Measurements from ENCODE around the gene MAPK8IP2. TPM values are rescaled to one million over a fixed set of nuclear protein-coding genes. Genes with fewer than 3 reads are reported as not detected.
A peak's percentile ranks its signal among the peaks of the same experiment; 100 is the strongest.

The MAPK8IP2 gene
- polyA plus RNA-seq (2012; ENCODE audit: missing spikeins): 0.23 TPM

DNA sequence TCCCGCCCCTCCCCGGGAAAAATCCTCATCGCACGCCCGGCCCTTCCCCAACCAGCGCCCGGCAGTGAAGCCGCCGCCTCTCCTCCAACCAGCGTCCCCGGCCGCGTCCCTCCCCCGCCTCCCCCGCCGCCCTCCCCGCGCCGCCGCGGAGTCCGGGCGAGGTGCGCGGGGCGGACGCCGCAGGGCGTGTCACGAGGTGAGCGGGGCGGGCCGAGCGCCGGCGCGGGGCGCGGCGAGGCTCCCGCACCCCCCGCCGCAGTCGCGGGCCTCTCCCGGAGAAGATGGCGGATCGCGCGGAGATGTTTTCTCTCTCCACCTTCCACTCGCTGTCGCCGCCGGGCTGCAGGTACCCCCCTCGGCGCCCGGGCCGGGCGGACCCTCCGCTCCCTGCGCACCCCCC, at the start of gene MAPK8IP2:
Gene MAPK8IP2, plus strand, starts transcription at position 256 of the 400 bp plus-strand sequence. Its CDS starts 26 bp downstream, at position 282.
- TF ChIP-seq POLR2A (IDR thresholded peaks at IDR 0.05; ENCODE audit: low read depth, low read length) (no peak), POLR2AphosphoS5 (IDR thresholded peaks at IDR 0.05; ENCODE audit: low read depth, low read length) (no peak), TAF1 (IDR thresholded peaks at IDR 0.05; ENCODE audit: borderline replicate concordance, low read depth, low read length) (no peak)
- DNase-seq (ENCODE audit: insufficient read length) (no peak), FAIRE-seq (no peak)

DNA sequence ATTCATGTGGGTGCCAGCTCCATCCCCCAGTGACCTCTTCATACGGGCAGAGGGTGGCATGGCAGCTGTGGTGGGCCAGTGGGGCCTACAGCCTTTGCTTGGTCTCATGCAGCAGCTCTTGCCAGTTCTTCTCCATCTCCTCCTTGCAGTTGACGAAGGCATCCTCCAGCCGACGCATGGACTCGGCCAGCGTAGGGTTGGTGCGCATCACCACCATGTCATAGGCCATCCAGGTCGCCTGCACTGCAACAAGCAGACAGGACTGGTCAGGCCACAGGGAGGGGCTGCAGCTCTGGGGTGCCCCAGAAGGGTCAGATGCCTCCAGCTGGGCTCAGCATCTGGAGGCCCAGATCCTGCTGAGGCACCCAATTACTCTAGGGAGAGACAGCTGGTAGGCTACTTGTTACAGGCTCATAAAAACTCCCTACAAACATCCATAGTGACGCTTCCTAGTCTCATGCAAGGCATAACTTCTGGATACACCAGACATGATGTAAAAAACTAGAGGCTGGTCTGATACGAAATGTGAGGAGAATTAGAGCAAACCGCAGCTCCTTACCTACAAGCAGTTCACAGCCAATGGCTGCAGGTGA, 49.3 kb upstream of the MAPK8IP2 start:
- DNase-seq (ENCODE audit: insufficient read length) (no peak), FAIRE-seq (no peak)
- TF ChIP-seq TAF1 (IDR thresholded peaks at IDR 0.05; ENCODE audit: borderline replicate concordance, low read depth, low read length): no peak
- no peak for TF ChIP-seq POLR2AphosphoS5 (IDR thresholded peaks at IDR 0.05; ENCODE audit: low read depth, low read length)
- TF ChIP-seq POLR2A (IDR thresholded peaks at IDR 0.05; ENCODE audit: low read depth, low read length): no peak

DNA sequence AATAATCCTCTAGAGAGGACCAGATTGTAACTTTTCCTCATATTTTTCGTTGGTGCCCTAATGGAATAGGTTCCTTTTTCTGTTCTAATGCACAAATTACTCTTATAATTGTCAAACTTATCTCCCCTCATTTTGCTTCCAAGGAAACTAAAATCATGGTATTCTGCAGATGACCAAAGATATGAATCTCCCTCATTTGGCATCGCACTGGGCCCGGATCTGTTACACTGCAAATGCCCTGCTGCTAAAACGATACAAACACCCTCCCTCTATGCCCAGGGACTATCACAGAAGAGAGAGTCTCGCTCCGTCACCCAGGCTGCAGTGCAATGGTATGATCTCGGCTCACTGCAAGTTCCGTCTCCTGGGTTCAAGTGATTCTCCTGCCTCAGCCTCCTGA, 47.3 kb upstream of the MAPK8IP2 start:
- FAIRE-seq: no peak
- TF ChIP-seq POLR2A (IDR thresholded peaks at IDR 0.05; ENCODE audit: low read depth, low read length): no peak
- no peak for TF ChIP-seq TAF1 (IDR thresholded peaks at IDR 0.05; ENCODE audit: borderline replicate concordance, low read depth, low read length)
- no peak for TF ChIP-seq POLR2AphosphoS5 (IDR thresholded peaks at IDR 0.05; ENCODE audit: low read depth, low read length)
- DNase-seq (ENCODE audit: insufficient read length): no peak

GRCh38 chr22:50556703-50557102, 43.9 kb upstream of the MAPK8IP2 start:
- TF ChIP-seq POLR2AphosphoS5 (IDR thresholded peaks at IDR 0.05; ENCODE audit: low read depth, low read length) (no peak), TAF1 (IDR thresholded peaks at IDR 0.05; ENCODE audit: borderline replicate concordance, low read depth, low read length) (no peak), POLR2A (IDR thresholded peaks at IDR 0.05; ENCODE audit: low read depth, low read length) (no peak)
- no peak for DNase-seq (ENCODE audit: insufficient read length)
- FAIRE-seq: no peak

GRCh38 chr22:50560034-50560433, 40.6 kb upstream of the MAPK8IP2 start:
- FAIRE-seq (no peak), DNase-seq (ENCODE audit: insufficient read length) (no peak)
- TF ChIP-seq TAF1 (IDR thresholded peaks at IDR 0.05; ENCODE audit: borderline replicate concordance, low read depth, low read length) (no peak), POLR2A (IDR thresholded peaks at IDR 0.05; ENCODE audit: low read depth, low read length) (no peak), POLR2AphosphoS5 (IDR thresholded peaks at IDR 0.05; ENCODE audit: low read depth, low read length) (no peak)

DNA sequence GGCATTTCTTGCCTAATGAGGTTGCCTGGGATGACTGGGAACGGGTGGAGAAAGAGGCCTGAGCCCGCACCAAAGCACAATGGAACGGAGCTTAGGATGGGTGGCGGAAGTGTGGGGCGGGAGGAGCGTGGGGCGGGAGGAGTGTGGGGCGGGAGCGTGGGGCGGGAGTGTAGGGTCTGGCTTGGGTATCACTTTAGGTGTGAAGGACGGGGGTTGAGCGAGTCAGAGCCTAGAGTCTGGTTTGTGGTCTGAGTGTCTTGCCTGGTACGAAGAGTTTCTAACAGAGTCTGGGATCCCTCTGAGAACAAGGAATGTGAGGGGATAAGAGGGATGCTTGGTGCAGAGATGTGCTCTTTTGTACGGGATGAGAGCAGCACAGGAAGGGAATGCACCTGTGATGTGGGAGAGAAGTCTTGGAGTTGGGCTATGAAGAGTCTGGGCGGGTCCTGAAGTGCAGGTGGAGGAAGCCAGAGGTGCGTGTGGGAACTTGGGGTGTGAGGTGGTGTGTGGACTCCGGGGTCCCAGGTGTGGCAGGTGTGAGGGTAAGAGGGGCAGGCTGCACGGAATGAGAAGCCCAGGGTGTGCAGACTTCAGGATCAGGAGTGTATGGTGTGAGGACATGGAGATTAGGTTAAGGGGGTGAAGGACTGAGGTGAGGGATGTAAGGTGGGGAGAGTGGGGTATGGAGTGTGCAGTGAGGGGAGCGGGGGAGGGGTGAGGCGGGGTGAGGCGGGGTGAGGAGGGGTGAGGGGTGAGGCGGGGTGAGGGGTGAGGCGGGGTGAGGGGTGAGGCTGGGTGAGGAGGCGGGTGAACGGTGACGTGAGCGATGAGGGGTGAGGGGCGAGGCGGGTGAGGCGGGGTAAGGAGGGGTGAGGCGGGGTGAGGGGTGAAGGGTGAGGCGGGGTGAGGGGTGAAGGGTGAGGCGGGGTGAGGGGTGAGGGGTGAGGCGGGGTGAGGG, 38.9 kb upstream of the MAPK8IP2 start:
- no peak for FAIRE-seq
- DNase-seq (ENCODE audit: insufficient read length): no peak
- TF ChIP-seq POLR2AphosphoS5 (IDR thresholded peaks at IDR 0.05; ENCODE audit: low read depth, low read length) (no peak), TAF1 (IDR thresholded peaks at IDR 0.05; ENCODE audit: borderline replicate concordance, low read depth, low read length) (no peak)

DNA sequence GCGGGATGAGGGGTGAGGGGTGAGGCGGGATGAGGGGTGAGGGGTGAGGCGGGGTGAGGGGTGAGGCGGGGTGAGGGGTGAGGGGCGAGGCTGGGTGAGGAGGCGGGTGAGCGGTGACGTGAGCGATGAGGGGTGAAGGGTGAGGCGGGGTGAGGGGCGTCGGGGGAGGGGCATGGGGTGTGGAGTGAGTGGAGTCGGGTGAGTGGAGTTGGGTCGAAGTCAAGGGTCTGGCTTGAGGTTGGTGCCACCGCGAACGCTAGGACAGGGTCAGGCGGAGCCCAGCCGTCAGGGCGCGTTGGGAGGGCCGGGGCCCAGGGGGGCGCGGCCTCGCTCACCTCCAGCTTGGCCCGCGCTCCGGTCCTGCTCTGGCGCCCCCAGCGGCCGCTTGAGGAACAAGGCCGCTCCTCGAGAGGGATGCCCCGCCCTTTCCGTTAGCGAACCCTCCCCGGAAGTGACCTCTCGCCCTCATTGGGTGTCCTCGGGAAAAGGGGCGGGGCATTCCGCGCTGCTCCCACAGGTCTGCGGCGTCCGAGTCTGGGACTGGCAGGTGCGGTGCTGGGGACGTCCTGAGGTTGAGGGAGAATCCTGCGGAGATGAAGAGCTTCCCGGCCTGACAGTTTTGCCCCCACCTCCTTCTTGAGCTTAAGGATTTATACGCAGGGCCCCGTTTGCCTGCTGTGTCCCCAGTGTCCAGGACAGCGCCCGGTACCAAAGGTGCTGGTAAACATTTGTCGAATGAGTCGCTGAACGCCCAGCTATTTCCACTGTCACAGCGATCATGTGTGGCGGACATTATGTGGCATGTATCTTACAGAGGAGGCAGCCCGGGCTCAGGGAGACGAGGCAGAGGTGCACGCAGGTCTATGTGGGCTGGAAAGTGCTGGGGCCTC, 37.8 kb upstream of the MAPK8IP2 start, which contains the start of gene SYCE3:
Gene SYCE3, minus strand, starts transcription at position 397 of the 890 bp plus-strand sequence. CDS start 6,514 bp downstream, outside the sequence.
- TF ChIP-seq POLR2A (IDR thresholded peaks at IDR 0.05; ENCODE audit: low read depth, low read length) (peak; percentile 43; the same call in 1 of the 2 replicates), TAF1 (IDR thresholded peaks at IDR 0.05; ENCODE audit: borderline replicate concordance, low read depth, low read length) (no peak)
- FAIRE-seq (peak; percentile 100), DNase-seq (ENCODE audit: insufficient read length) (peak; percentile 94)

DNA sequence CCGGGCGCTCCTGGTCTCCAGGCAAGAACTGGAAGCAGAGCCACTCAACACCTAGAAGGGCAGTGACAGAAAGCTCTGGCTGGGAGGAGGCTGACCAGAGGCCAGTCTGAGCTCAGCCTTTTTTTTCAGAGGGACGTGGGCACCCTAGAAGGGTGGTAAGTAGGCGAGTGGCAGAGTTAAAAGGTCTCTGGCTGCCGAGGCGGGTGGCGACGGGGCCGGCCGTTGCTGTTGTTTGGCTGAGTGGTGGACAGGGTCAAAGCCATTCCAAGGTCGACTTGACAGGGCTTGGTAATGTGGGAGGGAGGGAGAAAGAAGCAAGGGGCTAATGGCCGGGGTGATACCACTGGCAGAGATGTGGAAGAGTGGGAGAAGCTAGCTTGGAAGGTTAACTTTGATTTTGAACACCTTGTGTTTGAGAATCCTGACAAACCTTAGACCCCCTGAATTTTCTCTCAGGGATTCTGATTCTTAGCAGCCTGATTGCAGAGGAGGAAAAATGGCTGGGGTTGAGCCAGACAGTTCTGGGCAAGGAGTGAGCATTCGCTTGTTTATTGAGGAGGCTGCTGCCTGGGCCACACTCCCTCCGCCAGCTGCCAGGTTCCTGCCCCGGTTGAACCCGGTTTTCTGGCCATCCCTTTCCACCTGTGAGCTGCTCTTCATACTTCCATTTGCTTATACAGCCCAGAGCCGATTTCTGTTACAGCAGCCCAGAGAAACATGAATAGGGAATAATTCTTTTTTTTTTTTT, 37.0 kb upstream of the MAPK8IP2 start:
- TF ChIP-seq POLR2AphosphoS5 (IDR thresholded peaks at IDR 0.05; ENCODE audit: low read depth, low read length) (no peak), TAF1 (IDR thresholded peaks at IDR 0.05; ENCODE audit: borderline replicate concordance, low read depth, low read length) (no peak), POLR2A (IDR thresholded peaks at IDR 0.05; ENCODE audit: low read depth, low read length) (no peak)
- FAIRE-seq (no peak), DNase-seq (ENCODE audit: insufficient read length) (no peak)

GRCh38 chr22:50564289-50564688, 36.3 kb upstream of the MAPK8IP2 start:
- TF ChIP-seq POLR2AphosphoS5 (IDR thresholded peaks at IDR 0.05; ENCODE audit: low read depth, low read length) (no peak), POLR2A (IDR thresholded peaks at IDR 0.05; ENCODE audit: low read depth, low read length) (no peak), TAF1 (IDR thresholded peaks at IDR 0.05; ENCODE audit: borderline replicate concordance, low read depth, low read length) (no peak)
- no peak for FAIRE-seq
- DNase-seq (ENCODE audit: insufficient read length): no peak

- TF ChIP-seq POLR2A (IDR thresholded peaks at IDR 0.05; ENCODE audit: low read depth, low read length): no peak
- no peak for TF ChIP-seq TAF1 (IDR thresholded peaks at IDR 0.05; ENCODE audit: borderline replicate concordance, low read depth, low read length)
- TF ChIP-seq POLR2AphosphoS5 (IDR thresholded peaks at IDR 0.05; ENCODE audit: low read depth, low read length): no peak
- DNase-seq (ENCODE audit: insufficient read length) (no peak), FAIRE-seq (no peak)
Observed at GRCh38 chr22:50567721-50568252, 32.8 kb upstream of the MAPK8IP2 start.
